ENCODE data around the gene NEUROG3. TPM values are rescaled to one million over a fixed set of nuclear protein-coding genes. Genes with fewer than 3 reads are reported as not detected.
"Not testable (repeated sequence)": the region's sequence is repeated elsewhere in the genome, so short reads cannot be mapped to it uniquely, and the experiment has no call there.

NEUROG3 gene
- total RNA-seq, 1 donor from 2014 or later = 0.38 TPM

DNA sequence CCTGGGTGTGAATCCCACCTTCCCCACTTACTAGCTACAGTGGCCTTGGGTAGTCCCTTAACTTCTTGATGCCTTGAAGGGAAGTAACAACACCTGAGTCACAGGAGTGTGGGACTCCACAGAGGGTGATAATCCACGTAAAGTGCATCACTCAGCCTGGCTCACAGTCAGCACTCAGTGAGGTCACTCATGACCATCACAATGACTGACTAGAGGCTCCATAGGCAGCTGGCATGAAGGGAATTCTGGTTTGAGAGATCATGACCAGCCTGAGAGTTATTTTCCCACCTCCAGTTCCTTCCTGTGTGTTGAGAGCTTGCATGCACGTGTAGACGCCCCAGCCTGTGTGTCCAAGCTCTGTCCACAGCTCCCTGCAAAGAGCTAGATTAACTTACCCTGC is 34.8 kb downstream of the NEUROG3 start:
- intact Hi-C loops (cut with micrococcal nuclease) = no loop called here
- H3K4me3 Mint-ChIP-seq = no peak overlapping the region
- H3K4me1 Mint-ChIP-seq = no peaks in the 10 kb centered on the region
- H3K36me3 Mint-ChIP-seq (ENCODE audit: low read depth) = no peaks in the 10 kb centered on the region
- TF ChIP-seq CTCF (IDR thresholded peaks at IDR 0.05) = no peak
- peaks cover 16% of the 10 kb centered on the region for H3K27me3 Mint-ChIP-seq
- DNase-seq = no peak
- ChIA-PET POLR2A (no interaction called here), CTCF (interaction anchor here (1.3 kb wide), 1 partner anchor 23 kb away, joined by 3 read pairs; no protein-coding TSS in a partner anchor)
- no peak for ATAC-seq (ENCODE audit: low read depth)
- no peak overlapping the region for H3K27ac Mint-ChIP-seq
- peaks cover 27% of the 10 kb centered on the region for H3K9me3 Mint-ChIP-seq

DNA sequence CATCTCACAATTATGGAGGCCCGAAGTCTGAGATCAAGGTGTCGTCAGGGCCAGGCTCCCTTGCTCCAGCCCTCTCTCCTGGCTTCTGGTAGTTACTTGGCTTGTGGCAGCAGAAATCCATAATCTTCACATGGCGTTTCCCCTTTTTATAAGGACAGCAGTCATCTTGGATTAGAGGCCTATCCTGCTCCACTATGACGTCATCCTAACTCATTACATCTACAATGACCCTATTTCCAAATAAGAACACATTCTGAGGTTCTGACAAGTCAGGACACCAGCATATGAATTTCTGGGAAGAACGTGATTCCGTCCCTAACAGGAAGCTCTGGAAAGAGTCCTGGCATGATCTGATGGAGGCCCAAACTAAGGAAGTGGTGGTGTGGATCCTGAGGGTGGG is 35.8 kb downstream of the NEUROG3 start:
- Mint-ChIP-seq H3K4me1 (no peaks in the 10 kb centered on the region), H3K4me3 (no peak overlapping the region), H3K36me3 (ENCODE audit: low read depth) (no peaks in the 10 kb centered on the region), H3K27me3 (peaks cover 17% of the 10 kb centered on the region), H3K9me3 (peaks cover 27% of the 10 kb centered on the region), H3K27ac (no peak overlapping the region)
- intact Hi-C loops (cut with micrococcal nuclease) = no loop called here
- DNase-seq (no peak), ATAC-seq (ENCODE audit: low read depth) (no peak)
- ChIA-PET CTCF (no interaction called here), POLR2A (no interaction called here)
- TF ChIP-seq CTCF (IDR thresholded peaks at IDR 0.05) = no peak

GRCh38 chr10:69536521-69536920 is 36.7 kb downstream of the NEUROG3 start:
- Mint-ChIP-seq H3K27me3 (peaks cover 26% of the 10 kb centered on the region), H3K9me3 (peaks cover 21% of the 10 kb centered on the region)
- intact Hi-C loops (cut with micrococcal nuclease); DNase-seq; H3K27ac Mint-ChIP-seq; ATAC-seq (ENCODE audit: low read depth); H3K4me1 Mint-ChIP-seq; H3K36me3 Mint-ChIP-seq (ENCODE audit: low read depth); CTCF ChIA-PET; H3K4me3 Mint-ChIP-seq; POLR2A ChIA-PET: not testable (repeated sequence)

GRCh38 chr10:69533658-69534057 is 39.6 kb downstream of the NEUROG3 start:
- CTCF ChIA-PET = no interaction called here
- no peak for ATAC-seq (ENCODE audit: low read depth)
- no peak overlapping the region for H3K27ac Mint-ChIP-seq

GRCh38 chr10:69527961-69528360 is 45.3 kb downstream of the NEUROG3 start:
- DNase-seq (no peak), ATAC-seq (ENCODE audit: low read depth) (no peak)
- Mint-ChIP-seq H3K4me1 (no peaks in the 10 kb centered on the region), H3K36me3 (ENCODE audit: low read depth) (no peaks in the 10 kb centered on the region), H3K9me3 (no peaks in the 10 kb centered on the region), H3K27me3 (peaks cover 13% of the 10 kb centered on the region), H3K4me3 (no peak overlapping the region), H3K27ac (no peak overlapping the region)
- intact Hi-C loops (cut with micrococcal nuclease) = no loop called here
- TF ChIP-seq CTCF (IDR thresholded peaks at IDR 0.05) = no peak
- POLR2A ChIA-PET = no interaction called here
- CTCF ChIA-PET = no interaction called here

More at GRCh38 chr10:69533658-69534057, 39.6 kb downstream of the NEUROG3 start:
- intact Hi-C loops (cut with micrococcal nuclease) = no loop called here
- no peak for DNase-seq
- Mint-ChIP-seq H3K9me3 (peaks cover 15% of the 10 kb centered on the region), H3K27me3 (peaks cover 24% of the 10 kb centered on the region), H3K4me3 (no peak overlapping the region), H3K36me3 (ENCODE audit: low read depth) (no peaks in the 10 kb centered on the region), H3K4me1 (no peaks in the 10 kb centered on the region)
- TF ChIP-seq CTCF (IDR thresholded peaks at IDR 0.05) = no peak
- POLR2A ChIA-PET = no interaction called here

Other genes starting within 250 kb of the NEUROG3 start
- not detected in 2 replicates for gene TACR2, start 156.5 kb downstream of the NEUROG3 start, total RNA-seq
- 0.35 TPM in 1 of 2 replicates, not detected in the other for gene TSPAN15, start 122.0 kb downstream of the NEUROG3 start, total RNA-seq
- 1.00 and 1.8 TPM in 2 replicates for gene FAM241B, start 56.8 kb upstream of the NEUROG3 start, total RNA-seq
- not detected in 2 replicates for gene COL13A1, start 228.5 kb upstream of the NEUROG3 start, total RNA-seq

Data from activated B cell treated with CpG ODN at 0.5 μM for 24 hours (primary cell).